NOMO-1 (cell line): ENCODE data around the gene CHADL.
"Not testable (repeated sequence)": the region's sequence is repeated elsewhere in the genome, so short reads cannot be mapped to it uniquely, and the experiment has no call there.

Source experiments
- DNase-seq, 2 experiments: peaks; one replicate each; lab custom pipeline; 2025; ENCODE audit not compliant: unreplicated experiment in 2 of 2; lab: John Stamatoyannopoulos, UW

The CHADL gene

DNA sequence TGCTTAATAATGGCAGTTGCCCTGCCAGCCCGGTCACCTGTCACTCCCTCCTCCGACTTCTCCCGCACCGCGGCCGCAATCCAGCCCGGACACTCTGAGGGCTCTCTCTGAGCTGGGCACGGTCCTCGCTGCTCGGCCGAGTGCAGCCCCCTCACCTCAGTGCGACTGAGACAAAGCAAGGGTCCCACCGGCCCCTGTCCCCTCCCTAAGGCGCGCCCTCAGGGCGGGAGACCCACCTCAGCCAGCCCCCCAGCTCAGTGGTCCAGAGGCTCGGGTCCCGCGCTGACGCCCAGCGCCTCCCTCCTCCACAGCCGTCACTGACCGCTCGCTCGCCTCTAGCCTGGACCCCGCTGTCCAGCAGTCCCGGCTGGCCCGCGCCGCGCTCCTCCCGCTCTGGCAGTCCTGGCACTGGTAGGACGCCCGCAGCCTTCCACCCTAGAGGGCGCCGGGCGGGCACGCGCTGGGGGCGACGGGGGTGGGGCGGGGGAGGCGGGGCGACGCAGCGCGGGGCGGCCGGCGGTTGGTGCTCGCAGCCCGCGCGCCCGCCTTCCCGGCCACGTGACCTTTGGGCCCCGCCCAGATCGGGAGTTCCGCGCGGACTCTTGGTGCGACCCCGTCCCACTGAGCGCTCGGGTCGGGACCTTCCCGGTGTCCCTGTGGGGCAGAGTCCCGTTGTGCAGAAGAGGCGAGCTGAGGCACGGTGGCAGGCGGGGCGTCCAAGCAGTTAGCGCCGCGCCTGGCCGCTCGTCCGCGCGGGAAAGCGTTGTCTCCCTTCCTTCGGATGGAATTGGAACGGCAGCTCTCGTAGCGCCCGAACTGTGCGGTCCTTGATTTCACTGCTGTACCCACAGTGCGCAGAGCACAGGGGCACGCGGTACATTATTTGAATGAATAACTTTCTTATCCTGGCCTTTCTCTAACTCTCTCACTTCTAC is 43.4 kb downstream of the CHADL start:
- peak; percentile 70 to 80 for DNase-seq

DNA sequence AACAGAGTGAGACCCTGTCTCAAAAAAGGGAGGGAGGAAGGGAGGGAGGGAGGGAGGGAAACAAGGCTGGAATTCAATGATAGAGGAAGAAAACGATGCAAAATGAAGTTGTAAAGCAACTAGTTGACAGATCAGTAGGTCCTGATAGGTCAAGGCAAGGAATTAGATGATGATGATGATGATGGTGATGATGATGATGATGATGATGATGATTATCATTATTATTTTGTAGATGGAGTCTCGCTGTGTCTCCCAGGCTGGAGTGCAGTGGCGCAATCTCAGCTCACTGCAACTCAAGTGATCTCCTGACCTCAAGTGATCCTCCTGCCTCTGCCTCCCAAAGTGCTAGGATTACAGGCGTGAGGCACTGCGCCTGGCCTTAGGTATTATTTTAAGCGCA is 46.9 kb downstream of the CHADL start:
- no peak for DNase-seq

DNA sequence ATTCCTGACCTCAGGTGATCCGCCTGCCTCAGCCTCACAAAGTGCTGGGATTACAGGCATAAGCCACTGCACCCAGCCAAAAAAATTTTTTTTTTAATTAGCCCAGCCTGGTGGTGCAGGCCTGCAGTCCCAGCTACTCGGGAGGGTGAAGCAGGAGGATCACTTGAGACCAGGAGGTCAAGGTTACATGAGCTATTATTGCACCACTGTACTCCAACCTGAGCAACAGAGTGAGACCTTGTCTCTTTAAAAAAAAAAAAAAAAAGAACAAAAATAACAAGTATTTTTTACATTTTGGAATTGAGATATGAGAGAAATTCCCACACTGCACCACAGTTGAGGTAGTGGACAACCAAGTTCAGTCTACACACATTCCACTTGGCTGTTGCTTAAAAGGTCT is 49.3 kb downstream of the CHADL start:
- no peak for DNase-seq

DNA sequence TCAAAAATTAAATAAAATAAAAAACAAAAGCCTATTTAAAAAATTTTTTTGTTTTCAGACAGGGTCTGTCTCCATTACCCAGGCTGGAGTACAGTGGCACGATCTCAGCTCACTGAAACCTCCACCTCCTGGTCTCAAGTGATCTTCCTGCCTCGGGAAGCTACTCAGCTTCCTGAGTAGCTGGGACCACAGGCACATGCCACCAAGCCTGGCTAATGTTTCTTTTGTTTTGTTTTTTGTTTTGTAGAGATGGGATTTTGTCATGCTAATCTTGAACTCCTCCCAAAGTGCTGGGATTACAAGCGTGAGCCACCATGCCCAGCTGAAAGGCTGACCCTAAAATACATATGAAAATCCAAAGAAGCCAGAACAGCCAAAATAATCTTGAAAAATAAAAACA is 56.1 kb downstream of the CHADL start:
- no peak for DNase-seq

DNA sequence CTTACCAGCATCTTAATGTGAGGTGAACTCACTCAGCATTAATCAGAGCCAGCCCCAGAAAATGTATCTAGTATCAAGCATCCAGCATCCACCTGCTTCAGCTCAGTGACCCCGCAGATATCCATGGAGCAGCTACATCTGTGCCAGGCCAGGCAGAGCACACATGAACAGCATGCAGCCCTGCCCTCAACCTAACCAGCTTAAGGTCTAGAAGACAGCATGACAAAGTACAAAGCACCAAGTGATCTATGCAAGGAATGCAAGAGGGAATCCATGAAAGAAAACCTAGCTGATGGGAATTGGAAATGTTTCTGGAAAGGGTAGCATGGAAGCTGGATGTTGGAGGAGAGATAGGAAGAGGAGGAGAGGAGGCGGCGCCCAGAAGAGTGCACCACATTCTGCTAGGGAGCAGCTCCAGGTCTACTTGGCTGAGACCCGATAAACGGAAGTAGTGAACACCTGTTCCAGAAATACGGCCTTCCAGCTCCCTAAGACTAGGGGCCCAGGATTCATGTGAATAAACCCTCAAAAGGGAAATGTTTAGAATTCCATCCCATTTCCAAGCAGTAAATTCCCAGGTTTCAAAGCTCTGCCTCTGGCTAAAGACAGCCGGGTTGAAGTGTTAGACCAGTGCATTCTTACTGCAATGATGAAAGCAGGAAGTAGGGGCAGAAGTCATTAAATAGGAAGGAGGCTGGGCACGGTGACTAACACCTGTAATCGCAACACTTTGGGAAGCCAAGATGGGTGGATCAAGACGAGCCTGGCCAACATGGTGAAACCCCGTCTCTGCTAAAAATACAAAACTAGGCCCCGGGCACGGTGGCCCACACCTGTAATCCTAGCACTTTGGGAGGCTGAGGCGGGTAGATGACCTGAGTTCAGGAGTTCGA is 59.1 kb downstream of the CHADL start:
- peak; percentile 75 to 89 for DNase-seq

DNA sequence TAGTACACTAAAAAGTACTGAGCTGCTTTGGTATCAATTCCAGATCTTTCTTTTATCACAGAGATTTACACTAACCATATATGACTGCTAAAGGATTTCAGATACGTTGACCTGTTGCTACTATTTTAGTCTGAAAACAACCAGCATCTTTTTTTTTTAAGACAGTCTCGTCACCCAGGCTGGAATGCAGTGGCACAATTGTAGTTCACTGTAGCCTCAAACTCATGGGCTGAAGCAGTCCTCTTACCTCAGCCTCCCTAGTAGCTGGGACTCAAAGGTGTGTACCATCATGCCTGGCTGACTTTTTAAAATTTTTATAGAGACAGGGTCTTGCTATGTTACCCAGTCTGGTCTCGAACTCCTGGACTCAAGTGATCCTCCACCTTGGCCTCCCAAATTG is 59.8 kb downstream of the CHADL start:
- DNase-seq = no peak

DNA sequence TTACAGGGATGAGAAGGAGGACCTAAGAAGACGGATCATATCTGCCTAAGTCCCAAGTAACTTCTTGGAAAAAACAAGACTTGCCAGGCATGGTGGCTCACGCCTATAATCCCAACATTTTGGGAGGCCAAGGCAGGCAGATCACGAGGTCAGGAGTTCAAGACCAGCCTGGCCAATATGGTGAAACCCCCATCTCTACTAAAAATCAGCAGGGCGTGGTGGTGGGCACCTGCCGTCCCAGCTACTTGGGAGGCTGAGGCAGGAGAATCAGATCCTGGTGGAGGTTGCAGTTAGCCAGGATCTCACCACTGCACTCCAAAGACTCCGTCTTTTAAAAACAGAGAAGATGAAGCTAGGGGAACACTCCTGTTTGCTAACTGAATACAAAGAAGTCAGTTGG is 60.4 kb downstream of the CHADL start:
- not testable (repeated sequence) for DNase-seq
